GM18951 (cell line): ENCODE results near the gene KRT9.

Experiments
- POLR2A ChIP-seq: IDR thresholded peaks from 4 replicates; pipeline ENCODE4 v1.6.1; 2011; ENCODE audit warnings: mild to moderate bottlenecking; ENCODE audit not compliant: insufficient read length, insufficient read depth; ENCODE audit errors: extremely low read depth
- in situ Hi-C: fragments of 300-500 bp; cut with MboI; formaldehyde crosslinking; loops from one replicate; pipeline ENCODE4 v1.12.0; 2022; ENCODE audit warnings: low sequenced_read_pairs, mixed read lengths, inconsistent platforms; ENCODE audit not compliant: unreplicated experiment

KRT9 gene

DNA sequence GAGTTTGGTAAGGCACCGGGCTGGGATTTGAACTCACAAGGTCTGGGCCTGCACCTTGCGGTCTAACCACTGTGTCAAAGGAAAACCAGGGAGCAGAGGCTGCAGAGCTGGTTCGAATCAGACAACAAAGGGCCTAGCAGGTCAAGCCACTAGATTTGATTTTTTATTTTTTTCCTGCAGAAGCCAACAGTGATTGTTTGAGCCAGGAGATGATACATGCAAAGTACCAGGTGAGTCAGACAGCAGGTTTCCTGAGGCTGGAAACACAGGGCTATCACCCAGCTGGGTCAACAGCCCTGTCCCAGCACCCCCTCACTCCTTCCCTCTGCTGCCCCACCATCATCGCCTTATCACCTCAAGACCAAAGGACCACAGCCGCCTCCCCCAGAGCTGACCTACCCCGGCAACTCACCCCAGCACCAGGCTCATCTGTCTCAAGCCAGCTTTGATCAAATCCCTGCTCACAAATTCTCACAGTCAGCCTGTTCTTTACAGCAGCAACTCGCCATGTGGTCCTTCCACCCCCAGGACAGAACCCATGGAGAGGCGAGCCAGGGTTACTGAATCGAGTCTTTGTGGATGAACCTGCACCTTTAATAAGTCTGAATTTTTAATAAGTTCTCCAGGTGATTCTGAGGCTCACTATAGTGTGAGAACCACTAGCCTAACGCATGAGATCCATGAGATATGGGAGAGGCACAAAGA is 30.8 kb downstream of the KRT9 start:
- TF ChIP-seq POLR2A, result no peak
- in situ Hi-C loops, result no loop called here

DNA sequence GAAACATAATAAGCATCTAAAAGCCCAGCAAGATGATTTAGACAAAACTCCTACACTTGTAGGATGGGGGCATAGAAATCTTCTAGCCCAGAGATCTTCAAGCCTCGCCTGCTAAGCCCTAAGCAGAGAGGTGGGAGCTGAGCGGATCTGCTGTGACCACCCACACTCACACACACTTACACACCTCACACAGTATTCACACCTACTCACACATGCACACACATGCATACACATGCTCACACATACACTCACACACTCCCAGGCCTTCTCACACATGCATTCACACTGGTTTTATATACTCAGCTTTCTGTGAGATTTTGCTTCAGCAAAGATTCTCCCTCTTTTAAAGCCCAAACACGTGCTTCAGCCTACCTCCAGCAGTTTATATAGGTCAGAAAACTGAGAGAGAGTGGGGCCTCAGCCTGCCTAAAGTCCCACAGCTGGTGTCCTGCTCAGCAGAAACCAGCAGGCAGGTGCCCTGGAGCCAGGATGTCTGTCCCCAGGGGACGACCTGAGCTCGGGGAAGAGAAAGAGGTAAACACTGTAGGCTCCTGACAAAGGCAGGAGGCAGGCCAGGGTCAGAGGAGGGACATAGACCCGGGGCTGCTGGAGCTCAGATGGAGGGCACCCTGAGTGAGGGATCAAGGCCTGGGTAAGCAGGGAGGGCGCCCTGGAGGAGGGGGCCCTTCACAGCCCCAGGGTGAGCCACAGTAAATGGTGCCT is 31.7 kb downstream of the KRT9 start:
- TF ChIP-seq POLR2A, result no peak
- in situ Hi-C loops, result no loop called here

DNA sequence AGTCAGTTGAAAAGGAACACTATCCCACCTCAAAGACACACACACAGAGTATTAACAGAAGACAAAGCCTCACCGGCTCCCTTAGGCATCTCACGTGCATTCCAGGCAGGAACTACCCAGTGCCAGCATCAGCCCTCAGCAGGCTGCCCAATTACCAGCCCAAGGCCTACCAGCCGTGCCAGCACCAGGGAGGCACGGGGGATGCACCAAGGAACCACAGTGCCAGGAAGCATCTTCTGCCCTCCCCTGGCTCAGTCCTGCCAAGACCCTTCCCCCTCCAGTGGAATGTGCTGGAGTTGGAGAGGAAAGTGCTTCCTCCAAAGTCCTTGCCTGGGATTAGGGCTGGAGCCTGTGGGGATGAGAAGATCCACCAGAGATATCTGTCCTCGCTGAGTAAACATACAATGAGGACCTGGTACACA is 32.8 kb downstream of the KRT9 start:
- no peak for TF ChIP-seq POLR2A
- in situ Hi-C loops, result no loop called here

- no peak for TF ChIP-seq POLR2A
- in situ Hi-C loops, result no loop called here
These were observed 33.3 kb downstream of the KRT9 start for GRCh38 chr17:41538565-41538991.

DNA sequence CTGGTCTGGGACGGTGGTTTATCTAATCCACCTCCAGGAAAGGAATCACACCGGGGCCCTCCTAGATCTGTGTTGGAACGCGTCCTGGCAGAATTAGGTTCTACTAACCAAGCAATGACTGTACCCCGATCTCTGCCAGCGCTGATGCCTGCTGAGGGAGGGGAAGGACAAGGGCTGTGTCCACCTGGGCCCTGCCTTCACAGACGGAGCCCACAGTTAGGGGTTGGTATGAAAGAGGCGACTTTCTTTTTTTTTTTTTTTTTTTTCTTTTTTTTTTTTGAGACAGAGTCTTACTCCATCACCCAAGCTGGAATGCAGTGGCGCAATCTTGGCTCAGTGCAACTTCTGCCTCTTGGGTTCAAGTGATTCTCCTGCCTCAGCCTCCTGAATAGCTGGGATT is 33.9 kb downstream of the KRT9 start:
- in situ Hi-C loops, result no loop called here
- TF ChIP-seq POLR2A, result no peak

- TF ChIP-seq POLR2A, result no peak
- in situ Hi-C loops, result no loop called here
These were observed 34.3 kb downstream of the KRT9 start for GRCh38 chr17:41537614-41537954.

DNA sequence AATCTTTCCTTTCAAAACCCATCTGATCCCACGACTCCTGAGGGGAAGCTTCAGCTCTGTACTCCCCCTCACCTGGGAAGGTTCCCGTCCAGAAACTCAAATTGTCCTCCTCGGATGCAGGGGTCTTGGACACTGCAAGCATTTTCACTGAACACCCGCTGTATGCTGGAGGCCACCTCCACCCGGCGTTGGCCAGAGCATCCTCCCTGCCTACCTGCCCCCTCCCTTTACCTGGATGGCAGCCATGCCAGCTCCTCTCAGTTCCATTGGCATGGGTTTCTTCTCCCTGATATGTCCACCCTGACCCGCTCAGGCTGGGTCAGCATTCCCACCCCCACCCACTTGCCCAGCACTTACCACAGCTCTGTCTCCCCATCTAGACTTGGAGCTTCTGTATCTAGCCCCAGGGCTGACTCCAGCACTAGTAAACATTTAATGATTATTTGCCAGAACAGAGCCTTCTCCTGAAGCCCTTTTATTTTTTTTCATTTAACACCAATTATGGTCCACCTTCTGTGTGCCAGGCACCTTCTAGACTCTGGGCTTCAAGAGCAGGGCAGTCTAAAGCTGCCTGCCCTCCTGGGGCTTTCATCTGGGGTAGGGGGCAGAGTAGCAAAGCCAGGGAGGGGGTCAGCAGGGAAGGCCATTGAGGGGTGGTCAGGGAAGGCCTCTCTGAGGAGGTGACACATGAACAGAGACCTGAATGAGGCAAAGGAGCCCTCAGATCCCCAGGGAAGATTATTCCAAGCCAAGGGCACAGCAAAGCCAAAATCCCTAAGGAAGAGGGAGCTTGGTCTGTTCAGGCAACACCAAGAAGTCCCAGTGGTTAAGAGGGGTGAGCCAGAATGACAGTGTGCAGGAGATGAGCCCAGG is 34.9 kb downstream of the KRT9 start:
- TF ChIP-seq POLR2A, result no peak
- in situ Hi-C loops, result no loop called here

- no peak for TF ChIP-seq POLR2A
- in situ Hi-C loops, result no loop called here
These were observed 35.9 kb downstream of the KRT9 start for GRCh38 chr17:41535764-41536481.

DNA sequence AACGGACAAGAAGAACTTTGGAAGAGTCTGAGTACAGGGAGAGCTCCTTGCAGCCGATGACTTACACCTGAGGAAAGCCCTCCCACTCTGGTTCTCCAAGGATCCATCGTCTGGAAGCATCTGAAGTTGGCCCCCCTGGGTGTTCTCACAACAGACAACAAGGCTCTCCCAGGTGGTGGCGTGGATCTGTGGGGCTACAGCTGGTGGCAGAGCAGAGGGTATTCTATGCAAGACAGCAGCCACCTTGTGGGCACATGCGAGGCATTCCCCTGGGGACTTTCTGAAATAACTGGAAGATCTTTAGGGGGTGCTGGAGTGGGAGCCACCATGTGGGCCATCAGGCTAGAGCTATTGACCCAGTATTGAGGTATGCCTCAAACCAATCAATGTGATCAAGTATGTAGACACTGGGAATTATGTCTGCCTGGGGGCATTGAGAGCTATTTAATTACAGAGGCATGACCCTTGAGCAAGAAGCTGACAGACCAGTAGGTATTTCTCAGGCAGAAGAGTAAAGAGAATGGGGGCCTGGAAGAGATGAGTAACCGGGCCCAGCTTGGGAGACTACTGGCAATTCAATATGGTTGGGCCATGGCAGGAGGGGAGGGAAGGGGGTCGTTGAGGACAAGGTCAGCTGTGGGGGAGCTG is 36.8 kb downstream of the KRT9 start:
- TF ChIP-seq POLR2A, result no peak
- in situ Hi-C loops, result no loop called here

GRCh38 chr17:41533613-41534012 is 38.2 kb downstream of the KRT9 start:
- no peak for TF ChIP-seq POLR2A
- in situ Hi-C loops, result no loop called here

DNA sequence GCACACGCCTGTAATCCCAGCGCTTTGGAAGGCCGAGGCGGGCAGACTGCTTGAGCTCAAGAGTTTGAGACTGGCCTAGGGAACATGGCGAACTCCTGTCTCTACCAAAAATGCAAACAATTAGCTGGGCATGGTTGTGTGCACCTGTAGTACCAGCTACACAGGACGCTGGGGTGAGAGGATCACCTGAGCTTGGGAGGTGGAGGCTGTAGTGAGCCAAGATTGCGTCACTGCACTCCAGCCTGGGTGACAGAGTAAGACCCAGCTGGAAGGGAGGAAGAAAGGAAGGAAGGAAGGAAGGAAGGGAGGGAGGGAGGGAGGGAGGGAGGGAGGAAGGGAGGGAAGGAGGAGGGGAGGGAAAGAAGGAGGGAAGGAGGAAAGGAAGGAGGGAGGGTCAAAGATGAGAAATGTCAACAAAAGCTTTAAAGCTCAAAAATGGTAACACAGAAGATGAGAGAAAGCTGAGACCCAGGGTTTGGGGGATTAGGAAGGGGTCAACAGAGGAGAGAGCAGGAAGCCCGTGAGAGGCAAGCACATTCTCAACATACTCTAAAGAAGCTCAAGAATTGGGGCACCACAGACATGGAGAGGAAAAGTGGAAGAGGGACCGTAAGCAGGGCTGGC is 38.8 kb downstream of the KRT9 start:
- TF ChIP-seq POLR2A, result no peak
- in situ Hi-C loops, result no loop called here

- in situ Hi-C loops, result no loop called here
- no peak for TF ChIP-seq POLR2A
These were observed 39.9 kb downstream of the KRT9 start for GRCh38 chr17:41531993-41532392.
